Measurements from ENCODE around the gene ALK. TPM values are rescaled to one million over a fixed set of nuclear protein-coding genes. Genes with fewer than 3 reads are reported as not detected.

ALK gene
- polyA plus RNA-seq, 3 donors = not detected

DNA sequence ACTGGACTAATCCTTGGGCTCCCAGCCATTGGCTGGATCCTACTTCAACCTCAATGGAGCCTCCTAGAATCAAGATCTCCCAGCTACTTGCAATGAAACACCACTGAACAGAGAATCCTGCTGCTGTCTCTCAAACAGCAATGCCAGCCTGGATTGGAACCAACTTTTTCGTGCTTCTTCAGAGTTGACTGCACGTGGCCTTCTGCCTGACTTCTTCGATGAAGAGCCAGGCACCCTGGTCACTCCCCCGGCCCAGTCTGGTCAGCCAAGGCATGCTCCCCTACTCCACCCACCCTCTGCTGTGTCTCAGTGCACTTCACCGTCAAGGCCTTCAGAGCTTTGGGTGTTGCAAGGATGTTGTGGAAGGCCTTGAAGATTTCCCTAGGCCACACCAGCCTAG, 657.5 kb downstream of the ALK start:
- Histone ChIP-seq H3K27me3 (ENCODE audit: control insufficient read depth in 2 of 2, insufficient read depth in 2 of 2, low read length in 2 of 2) (no peaks in the 10 kb centered on the region), H4K20me1 (ENCODE audit: insufficient read depth, low read length) (no peaks in the 10 kb centered on the region), H3K4me1 (ENCODE audit: control insufficient read depth in 1 of 2, insufficient read depth in 2 of 2, low read length in 2 of 2) (no peaks in the 10 kb centered on the region), H2AFZ (ENCODE audit: insufficient read depth, low read depth, low read length, poor library complexity, severe bottlenecking) (no peak overlapping the region), H3K4me2 (replicated peaks; ENCODE audit: extremely low read depth, low read length, poor library complexity, severe bottlenecking) (no peak overlapping the region), H3K79me2 (ENCODE audit: insufficient read depth, low read length) (no peaks in the 10 kb centered on the region), H3K4me3 (replicated peaks in 1 of 3; ENCODE audit: low read depth in 2 of 3, low read length in 3 of 3) (no peak overlapping the region), H3K27ac (ENCODE audit: low read depth in 1 of 2, low read length in 2 of 2) (no peak overlapping the region), H3K9ac (ENCODE audit: insufficient read depth, low read length, poor library complexity, severe bottlenecking) (no peak overlapping the region), H3K9me3 (replicated peaks in 1 of 2; ENCODE audit: control insufficient read depth in 1 of 2, insufficient read depth in 1 of 2, low read length in 2 of 2) (no peaks in the 10 kb centered on the region), H3K36me3 (replicated peaks in 1 of 2; ENCODE audit: control insufficient read depth in 1 of 2, insufficient read depth in 2 of 2, low read length in 2 of 2) (no peaks in the 10 kb centered on the region)
- WGBS (ENCODE audit: insufficient coverage) = 100% methylated on average over 4 of the region's 5 CpGs
- intact Hi-C loops (cut with micrococcal nuclease) = no loop called here
- H3K27ac Mint-ChIP-seq = no peak overlapping the region
- no peak overlapping the region for H3K4me3 Mint-ChIP-seq
- peaks cover 2 to 7% (median 4%) of the 10 kb centered on the region in 3 donors for H3K27me3 Mint-ChIP-seq (ENCODE audit: low read depth in 3 of 3)
- H3K4me1 Mint-ChIP-seq = no peaks in the 10 kb centered on the region
- DNase-seq = no peak
- peaks cover 0 to 14% (median 3%) of the 10 kb centered on the region in 7 donors for H3K9me3 Mint-ChIP-seq
- TF ChIP-seq, protein P1, sequence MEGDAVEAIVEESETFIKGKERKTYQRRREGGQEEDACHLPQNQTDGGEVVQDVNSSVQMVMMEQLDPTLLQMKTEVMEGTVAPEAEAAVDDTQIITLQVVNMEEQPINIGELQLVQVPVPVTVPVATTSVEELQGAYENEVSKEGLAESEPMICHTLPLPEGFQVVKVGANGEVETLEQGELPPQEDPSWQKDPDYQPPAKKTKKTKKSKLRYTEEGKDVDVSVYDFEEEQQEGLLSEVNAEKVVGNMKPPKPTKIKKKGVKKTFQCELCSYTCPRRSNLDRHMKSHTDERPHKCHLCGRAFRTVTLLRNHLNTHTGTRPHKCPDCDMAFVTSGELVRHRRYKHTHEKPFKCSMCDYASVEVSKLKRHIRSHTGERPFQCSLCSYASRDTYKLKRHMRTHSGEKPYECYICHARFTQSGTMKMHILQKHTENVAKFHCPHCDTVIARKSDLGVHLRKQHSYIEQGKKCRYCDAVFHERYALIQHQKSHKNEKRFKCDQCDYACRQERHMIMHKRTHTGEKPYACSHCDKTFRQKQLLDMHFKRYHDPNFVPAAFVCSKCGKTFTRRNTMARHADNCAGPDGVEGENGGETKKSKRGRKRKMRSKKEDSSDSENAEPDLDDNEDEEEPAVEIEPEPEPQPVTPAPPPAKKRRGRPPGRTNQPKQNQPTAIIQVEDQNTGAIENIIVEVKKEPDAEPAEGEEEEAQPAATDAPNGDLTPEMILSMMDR (IDR thresholded peaks at IDR 0.05) = no peak
- no peaks in the 10 kb centered on the region for H3K36me3 Mint-ChIP-seq

DNA sequence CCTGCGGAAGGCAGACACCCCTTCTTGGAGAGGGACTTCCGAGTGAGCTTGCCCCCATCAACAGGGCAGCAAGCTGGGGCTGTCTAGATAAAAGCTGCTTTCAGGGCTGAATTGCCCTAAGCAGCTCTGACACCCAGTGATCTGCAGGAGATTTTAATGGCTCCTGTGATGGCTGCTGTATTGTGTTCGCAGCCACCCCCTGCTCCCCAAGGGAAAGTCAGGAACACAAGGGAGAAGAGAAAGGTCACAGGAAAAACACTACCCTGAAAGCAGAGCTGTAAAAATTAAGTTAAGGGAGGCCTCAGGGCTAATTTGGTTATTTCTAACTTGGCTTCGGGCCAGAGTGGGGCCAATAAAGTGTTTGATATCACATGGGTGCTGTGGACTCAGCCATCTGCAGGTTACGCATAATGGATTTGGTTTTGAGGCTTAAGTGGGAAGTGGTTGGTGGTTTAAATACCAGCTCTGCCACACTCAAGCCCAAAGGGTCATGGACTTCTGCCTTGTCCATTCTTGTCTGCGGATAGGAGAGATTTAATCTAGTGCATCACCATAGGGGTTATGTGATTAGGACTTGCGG, 658.6 kb downstream of the ALK start:
- Histone ChIP-seq H3K27ac (ENCODE audit: low read depth in 1 of 2, low read length in 2 of 2) (no peak overlapping the region), H3K9me3 (replicated peaks in 1 of 2; ENCODE audit: control insufficient read depth in 1 of 2, insufficient read depth in 1 of 2, low read length in 2 of 2) (no peaks in the 10 kb centered on the region), H3K9ac (ENCODE audit: insufficient read depth, low read length, poor library complexity, severe bottlenecking) (no peak overlapping the region), H2AFZ (ENCODE audit: insufficient read depth, low read depth, low read length, poor library complexity, severe bottlenecking) (no peak overlapping the region), H3K27me3 (ENCODE audit: control insufficient read depth in 2 of 2, insufficient read depth in 2 of 2, low read length in 2 of 2) (no peaks in the 10 kb centered on the region), H3K79me2 (ENCODE audit: insufficient read depth, low read length) (no peaks in the 10 kb centered on the region), H4K20me1 (ENCODE audit: insufficient read depth, low read length) (no peaks in the 10 kb centered on the region), H3K4me1 (ENCODE audit: control insufficient read depth in 1 of 2, insufficient read depth in 2 of 2, low read length in 2 of 2) (no peaks in the 10 kb centered on the region), H3K4me3 (replicated peaks in 1 of 3; ENCODE audit: low read depth in 2 of 3, low read length in 3 of 3) (no peak overlapping the region), H3K4me2 (replicated peaks; ENCODE audit: extremely low read depth, low read length, poor library complexity, severe bottlenecking) (no peak overlapping the region), H3K36me3 (replicated peaks in 1 of 2; ENCODE audit: control insufficient read depth in 1 of 2, insufficient read depth in 2 of 2, low read length in 2 of 2) (no peaks in the 10 kb centered on the region)
- no peak for DNase-seq
- WGBS (ENCODE audit: insufficient coverage) = 79% methylated on average over 4 of the region's 7 CpGs
- Mint-ChIP-seq H3K4me3 (no peak overlapping the region), H3K9me3 (peaks cover 0 to 14% (median 3%) of the 10 kb centered on the region in 7 donors), H3K36me3 (no peaks in the 10 kb centered on the region), H3K4me1 (no peaks in the 10 kb centered on the region), H3K27me3 (ENCODE audit: low read depth in 3 of 3) (peaks cover 2 to 8% (median 3%) of the 10 kb centered on the region in 3 donors), H3K27ac (no peak overlapping the region)
- TF ChIP-seq, protein P1 (IDR thresholded peaks at IDR 0.05) = no peak
- intact Hi-C loops (cut with micrococcal nuclease) = no loop called here

Measured in CD14-positive monocyte (primary cell).